GM19025 (cell line): Measurements from ENCODE around the gene CHPT1.
"Not testable (repeated sequence)": the region's sequence is repeated elsewhere in the genome, so short reads cannot be mapped to it uniquely, and the experiment has no call there.

Experiments used
- ATAC-seq: cut with Tn5 transposase; IDR thresholded peaks from one replicate; pipeline ENCODE4 v1.9.1; 2021; ENCODE audit warnings: mild to moderate bottlenecking, low read depth, moderate library complexity; ENCODE audit not compliant: unreplicated experiment

The CHPT1 gene

DNA sequence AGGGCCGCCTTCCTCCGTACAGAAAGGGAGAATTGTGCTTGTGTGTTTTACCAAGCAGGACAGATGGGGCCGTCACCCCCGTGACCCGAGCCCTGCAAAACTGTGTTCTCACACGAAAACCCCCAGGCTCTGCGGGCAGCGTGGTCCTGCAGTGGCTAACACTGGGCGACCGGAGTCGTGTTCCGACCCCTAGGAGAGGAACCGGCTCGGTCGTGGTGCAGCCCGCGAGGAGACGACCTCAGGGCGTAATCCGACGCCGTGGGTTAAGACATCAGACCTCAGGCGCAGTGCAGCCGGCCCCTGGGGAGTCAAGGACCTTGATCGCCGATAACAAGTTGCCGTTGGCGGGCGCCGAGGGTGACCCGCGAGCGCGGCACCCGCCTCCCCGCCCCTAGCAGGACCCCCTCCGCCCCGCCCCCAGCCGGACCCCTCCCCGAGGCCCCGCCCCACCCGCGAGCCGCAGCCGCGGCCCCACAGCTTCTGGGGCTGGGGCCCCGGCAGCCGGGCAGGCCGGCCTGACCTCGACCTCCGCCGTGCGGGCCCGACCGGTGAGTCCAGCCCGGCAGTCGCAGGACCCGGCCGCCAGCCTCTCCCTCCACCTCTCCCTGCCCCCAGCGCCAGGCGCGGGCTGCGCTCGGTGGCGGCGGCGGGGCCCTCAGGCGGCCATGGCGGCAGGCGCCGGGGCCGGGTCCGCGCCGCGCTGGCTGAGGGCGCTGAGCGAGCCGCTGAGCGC lies at the start of gene CHPT1:
Gene CHPT1, plus strand, starts transcription at position 444 of the 733 bp plus-strand sequence. Its CDS starts 222 bp downstream, at position 666.
- peak; percentile 71 for ATAC-seq

DNA sequence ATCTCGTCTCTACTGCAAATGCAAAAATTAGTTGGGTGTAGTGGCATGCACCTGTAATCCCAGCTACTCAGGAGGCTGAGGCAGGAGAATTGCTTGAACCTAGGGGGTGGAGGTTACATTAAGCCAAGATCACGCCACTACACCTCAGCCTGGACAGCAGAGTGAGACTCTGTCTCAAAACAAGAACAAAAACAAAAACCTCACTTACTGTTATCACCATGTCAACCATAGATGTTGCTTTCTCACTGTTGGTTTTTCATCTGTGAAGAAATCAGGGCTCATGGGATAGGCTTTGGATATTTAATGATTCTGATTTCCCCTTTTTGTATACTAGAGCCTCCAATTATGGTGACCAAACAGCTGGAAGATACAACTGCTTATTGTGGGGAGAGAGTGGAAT lies 49.7 kb upstream of the CHPT1 start:
- no peak for ATAC-seq

DNA sequence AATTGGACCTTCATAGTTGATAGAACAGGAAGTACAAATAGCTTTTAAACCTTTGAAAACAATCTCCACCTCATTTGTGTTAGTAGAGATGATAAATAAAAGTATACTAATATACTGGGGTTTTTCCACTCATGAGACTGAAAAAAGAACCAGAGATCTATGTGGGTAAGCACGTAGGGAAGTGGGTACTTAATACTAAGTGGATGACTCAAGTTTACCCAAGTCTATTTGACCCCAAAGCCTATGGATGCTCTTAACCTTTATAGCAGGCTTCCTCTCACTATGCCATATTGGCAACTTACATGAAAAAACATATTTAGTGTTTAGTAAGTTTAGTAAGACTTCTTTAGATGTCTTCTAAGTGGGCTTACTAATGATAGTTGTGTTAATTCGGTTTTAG lies 49.2 kb upstream of the CHPT1 start:
- no peak for ATAC-seq

DNA sequence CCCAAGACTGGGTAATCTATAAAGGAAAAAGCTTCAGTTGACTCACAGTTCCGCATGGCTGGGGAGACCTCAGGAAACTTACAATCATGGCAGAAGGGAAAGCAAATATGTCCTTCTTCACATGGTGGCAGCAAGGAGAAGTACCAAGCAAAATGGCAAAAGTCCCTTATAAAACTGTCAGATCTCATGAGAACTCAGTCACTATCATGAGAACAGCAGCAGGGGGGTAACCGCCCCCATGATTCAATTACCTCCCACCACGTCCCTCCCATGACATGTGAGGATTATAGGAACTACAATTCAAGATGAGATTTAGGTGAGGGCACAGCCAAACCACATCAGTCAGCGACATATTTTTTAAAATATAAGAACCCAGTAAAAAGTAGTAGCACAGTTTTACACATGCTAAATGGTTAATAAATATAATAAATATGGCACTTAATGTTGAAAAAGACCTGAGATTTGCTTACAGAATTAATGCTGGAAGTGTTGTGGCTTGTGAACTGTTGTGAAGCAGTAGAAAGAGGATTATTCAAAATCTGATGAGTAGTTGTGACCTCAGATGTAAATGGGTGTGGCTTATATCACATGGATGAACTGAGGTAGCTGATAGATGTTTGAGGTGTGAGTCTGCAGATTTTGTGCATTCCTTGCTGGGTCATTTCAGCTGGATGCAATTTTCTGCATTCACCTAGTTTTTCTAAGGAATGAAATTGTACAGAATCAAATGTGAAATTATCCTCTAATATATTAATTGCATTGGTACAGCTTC lies 46.9 kb upstream of the CHPT1 start:
- no peak for ATAC-seq

DNA sequence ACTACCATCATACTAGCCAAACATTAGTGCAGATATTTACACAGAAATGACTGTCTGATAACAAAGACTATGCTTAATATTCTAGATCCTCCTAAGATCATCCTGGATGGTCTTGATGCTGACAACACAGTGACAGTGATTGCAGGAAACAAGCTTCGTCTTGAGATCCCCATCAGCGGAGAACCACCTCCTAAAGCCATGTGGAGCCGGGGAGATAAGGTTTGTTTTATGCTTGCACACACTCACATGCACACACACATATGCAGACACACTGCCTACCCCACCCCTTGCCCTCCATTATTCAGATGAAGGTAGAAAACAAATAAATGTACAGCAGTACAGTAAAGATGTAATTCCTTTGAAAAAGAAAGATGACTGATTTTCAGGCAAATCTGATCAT lies 44.4 kb upstream of the CHPT1 start:
- ATAC-seq = no peak

DNA sequence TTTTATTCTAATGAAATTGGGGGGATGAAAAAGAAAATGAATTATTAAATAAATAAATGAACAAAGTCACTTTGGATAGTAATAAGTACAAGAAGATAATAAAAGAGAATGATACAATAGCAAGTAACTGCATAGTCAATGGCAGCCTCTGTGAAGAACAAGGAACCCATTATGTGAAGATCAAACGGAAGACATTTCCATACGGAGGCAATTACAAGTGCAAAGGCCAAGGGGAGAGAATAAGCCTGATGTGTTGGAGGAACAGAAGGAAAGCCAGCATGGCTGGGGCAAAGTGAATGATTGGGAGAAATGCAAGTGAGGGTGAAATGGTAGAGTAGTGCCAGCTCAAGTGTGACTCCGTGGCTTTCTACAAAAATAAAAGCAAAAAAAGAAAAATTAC lies 43.9 kb upstream of the CHPT1 start:
- ATAC-seq = no peak

DNA sequence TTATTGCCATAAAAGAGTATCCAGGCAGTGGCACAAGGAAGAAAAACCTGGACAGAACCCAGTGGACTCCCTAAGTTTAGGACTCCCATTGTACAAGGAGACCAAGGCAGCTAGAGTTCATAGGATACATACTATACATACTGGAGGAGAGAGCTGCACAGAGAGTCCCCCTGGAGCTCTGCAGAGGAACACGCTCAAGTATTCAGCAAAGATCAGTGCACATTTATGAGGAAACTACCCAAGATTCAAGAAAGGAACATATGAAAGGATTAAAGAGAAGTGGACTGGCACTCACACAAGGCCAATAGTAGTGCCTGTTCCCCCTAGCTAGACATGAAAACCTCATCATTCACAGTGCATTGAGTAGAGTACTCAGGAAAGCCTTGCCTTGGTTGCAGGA lies 43.0 kb upstream of the CHPT1 start:
- no peak for ATAC-seq

DNA sequence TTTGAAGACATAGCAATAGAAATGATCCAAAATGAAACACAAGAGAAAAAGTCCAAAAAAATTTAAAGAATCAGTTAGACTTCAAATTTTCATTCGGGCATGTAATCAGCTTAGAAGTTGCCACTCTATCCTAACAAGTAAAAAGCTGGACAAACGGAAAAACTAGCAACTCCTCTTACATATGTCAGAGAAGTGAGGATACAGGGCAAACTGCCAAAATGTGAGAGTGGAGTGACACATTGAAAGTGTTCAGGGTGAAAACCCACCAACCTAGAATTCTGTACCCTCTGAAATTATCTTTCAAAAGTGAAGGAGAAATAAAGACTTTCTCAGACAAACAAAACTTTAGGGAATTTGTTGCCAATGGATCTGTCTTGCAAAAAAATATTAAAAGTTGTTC lies 42.0 kb upstream of the CHPT1 start:
- ATAC-seq = no peak

DNA sequence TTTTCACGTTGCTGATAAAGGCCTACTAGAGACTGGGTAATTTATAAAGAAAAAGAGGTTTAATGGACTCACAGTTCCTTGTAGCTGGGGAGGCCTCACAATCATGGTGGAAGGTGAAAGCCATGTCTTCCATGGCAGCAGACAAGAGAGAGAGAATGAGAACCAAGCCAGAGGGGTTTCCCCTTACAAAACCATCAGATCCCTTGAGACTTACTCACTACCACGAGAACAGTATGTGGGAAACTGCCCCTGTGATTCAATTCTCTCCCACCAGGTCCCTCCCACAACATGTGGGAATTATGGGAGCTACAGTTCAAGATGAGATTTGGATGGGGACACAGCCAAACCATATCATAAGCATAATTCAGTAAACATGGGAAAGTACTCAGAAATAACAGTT lies 36.8 kb upstream of the CHPT1 start:
- ATAC-seq = not testable (repeated sequence)

DNA sequence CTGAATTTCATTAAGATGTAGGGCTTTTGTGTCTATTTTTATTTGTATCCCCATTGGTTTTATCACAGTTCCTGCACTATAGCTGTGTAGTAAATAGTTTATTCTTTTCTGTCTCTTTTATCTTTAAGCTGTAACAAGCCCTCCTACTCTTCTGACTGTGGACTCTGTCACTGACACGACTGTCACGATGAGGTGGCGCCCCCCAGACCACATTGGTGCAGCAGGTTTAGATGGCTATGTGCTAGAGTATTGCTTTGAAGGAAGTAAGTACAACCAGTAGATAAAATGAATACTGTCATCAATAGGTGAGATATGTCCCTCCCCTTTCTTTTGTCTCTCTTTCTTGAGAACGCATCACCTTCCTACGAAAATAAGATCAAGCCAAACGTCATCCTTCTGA lies 34.1 kb upstream of the CHPT1 start:
- ATAC-seq = no peak

DNA sequence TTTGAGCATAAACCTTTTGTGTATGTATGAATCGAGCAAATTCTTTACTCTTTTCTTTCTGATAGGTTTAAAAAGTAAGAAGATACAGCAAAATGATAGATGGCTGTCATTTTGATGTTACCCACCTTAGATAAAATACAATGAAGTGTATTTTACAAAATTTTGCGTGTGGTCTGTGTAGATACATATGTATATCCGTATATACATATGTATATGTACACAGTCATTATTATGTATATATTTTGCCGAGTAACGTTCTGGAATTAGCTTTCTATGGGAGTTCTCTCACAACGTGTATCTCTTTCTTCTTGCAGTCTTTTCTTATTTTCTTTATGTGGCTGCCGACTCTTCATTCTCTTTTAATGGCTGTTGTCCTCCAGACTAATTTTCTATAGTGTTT lies 32.4 kb upstream of the CHPT1 start:
- ATAC-seq = no peak

DNA sequence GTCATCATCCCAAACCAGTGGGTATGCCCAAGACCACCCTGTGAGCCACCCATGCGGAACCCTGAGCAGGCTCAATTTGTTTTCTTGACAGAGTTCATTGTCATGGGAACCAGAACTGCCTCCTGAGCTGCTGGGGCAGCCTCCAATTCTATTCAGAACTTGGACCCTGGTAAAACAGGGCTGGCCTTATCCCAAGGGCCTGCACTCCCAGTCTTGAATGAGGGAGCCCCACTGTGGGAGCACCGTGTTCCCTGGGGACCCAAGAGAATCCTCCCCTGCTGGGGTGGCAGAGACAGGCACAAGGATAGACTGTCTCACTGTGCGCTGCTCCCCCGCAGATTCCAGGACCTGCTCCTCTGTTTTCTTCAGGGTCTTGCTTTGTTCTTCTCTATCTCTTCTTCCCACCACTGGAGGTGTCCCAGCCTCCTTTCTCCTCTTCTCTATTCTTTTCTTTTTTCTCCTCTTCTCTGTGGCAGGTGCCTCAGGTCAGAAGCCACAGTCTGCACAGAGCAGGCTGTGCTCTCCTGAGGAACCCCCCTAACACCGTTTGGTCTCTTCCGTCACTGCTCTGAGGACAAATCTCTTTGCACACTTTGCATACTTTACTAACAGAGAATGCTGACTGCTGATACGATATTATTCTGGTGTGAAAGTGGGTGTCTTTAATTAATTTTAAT lies 31.2 kb upstream of the CHPT1 start:
- ATAC-seq = no peak

DNA sequence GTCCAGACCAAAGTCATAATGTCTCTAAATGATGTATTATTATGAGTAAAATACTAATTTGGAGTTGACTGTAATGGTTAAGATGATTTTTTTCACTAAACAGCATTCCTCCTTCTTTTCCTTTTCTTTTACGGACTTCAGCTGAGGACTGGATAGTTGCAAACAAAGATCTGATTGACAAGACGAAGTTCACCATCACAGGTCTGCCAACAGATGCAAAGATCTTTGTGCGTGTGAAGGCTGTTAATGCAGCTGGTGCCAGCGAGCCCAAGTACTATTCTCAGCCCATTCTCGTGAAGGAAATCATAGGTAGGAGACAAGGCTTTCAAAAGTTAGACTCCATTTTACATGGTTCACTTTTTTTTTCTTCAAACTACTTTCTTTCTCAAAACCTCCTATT lies 29.8 kb upstream of the CHPT1 start:
- ATAC-seq = no peak

DNA sequence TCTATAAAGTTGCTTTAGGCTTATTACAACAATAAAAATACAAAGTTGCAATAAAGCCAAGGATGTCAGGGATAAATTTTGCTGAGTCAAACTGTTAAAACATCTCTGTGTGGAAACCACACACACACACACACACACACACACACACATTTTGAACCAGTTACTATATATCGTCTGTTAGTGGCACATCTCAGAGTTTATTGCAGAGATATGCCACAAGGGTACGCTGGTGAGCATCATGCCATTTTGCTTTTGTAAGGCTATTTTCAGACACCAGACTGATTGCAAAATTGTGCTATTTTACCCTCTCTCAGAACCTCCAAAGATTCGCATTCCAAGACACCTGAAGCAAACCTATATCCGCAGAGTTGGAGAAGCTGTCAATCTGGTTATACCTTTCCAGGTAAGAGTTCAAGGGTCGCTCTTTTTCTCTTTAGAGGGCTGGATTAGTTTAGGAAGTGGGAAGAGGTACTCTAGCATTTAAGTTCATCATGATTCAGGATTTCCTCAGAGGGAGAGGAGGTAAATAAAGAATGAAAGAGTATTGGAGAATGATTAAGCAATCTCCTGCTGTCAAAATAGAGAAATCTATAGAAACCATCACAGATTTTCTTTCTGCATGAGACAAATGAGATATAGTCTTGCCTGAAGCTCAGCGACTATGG lies 27.3 kb upstream of the CHPT1 start:
- no peak for ATAC-seq

DNA sequence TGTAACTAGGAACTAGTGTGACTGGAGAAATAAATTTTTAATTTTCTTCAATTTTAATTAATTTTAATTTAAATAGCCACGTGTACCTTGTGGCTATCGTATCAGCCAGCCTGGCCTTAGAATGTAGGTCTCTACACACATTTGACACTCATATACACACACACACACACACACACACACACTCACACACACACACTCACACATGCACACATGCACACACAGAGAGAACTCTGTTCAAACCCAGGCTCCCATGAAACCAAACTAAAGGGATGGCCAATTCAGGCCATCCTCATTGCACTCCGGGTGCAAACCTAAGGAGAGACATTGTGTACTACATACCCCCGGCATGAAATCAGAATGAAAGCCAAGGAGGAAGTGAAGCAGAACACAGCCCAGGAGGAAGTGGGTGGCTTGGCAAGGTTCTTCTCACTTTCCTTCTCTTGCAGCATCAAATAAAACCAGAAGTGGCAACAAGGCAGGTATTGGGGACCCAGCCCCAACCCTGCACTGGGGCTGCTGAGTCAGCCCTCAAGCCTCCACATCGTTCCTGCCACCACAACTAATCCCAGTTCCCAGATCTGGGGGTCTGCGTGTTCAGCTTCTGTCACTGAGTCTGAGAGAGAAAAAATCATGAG lies 26.2 kb upstream of the CHPT1 start:
- no peak for ATAC-seq

DNA sequence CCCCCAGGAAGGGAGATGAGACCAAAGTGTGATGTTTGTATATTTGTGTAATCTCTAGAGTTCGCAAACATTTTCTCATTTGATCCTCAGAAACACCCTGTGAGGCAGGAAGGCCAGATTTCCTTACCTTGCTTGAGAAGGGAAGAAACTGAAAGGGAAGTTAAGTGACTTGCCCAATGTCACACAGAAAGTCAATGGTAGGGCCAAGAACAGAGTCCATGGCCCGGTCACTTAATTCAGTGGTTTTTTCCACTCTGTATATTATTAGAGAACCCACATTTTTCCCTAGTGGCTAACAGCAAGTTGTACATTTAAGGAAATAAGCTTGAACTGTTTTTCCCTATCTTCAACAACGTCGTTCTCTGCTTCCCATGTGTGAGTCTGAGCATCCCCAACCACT lies 25.6 kb upstream of the CHPT1 start:
- no peak for ATAC-seq

DNA sequence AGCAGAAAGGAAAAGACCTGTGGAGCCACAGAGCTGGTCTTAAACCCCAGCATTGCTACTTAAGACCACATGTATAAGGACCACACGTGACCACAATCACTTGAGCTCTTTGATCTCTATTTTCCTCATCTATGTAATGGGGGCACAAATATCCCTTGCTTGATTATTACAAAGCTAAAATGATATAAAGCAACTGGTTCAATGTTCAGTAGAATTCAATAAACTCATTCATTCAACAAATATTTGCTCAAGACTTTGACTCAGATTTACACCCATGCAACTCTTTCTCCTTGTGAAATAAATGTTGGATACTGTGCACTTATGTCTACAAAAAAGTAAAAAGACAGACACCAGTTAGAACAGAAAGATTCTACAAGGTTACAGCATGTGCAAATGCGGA lies 21.9 kb upstream of the CHPT1 start:
- no peak for ATAC-seq

DNA sequence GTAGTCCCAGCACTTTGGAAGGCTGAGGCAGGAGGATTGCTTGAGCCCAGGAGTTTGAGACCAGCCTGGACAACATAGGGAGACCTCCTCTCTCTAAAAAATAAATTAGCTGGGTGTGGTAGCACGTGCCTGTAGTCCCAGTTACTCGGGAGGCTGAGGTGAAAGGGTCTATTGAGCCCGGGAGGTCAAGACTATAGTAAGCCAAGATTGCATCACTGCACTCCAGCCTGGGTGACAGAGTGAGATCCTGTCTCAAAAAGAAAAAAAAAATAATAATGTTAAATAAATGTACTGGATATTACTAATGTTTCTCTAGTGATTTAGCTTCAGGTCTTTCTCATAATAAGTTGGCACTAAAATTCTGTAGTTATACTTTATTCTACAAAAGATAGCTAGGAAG lies 20.9 kb upstream of the CHPT1 start:
- ATAC-seq = not testable (repeated sequence)

DNA sequence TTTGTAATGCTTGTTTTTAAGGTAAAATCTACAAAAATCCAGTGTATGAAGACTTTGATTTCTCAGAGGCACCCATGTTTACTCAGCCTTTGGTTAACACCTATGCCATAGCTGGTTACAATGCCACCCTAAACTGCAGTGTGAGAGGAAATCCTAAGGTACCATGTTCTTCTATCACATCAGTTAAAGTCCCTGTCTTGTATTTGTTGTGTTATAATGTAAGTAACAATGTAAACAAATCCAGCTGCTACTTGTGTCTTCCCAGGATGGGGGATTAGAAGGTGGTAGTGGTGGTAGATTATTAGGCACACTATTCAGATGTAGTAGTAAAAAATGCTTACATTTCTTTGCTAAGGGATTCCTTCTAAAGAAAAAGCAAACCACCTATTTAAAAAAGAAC lies 19.4 kb upstream of the CHPT1 start:
- no peak for ATAC-seq

DNA sequence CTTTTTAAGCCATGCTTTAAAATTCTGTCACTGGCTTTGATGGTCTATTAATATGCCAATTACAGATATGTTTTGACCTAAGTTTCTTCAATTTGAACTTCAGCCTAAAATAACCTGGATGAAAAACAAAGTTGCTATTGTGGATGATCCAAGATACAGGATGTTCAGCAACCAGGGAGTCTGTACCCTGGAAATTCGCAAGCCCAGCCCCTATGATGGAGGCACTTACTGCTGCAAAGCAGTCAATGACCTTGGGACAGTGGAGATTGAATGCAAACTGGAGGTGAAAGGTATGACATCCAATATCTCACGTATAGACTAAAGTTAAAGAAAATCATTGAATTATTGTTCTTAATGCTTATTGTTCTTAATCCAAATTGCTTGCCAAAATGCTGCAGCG lies 17.2 kb upstream of the CHPT1 start:
- no peak for ATAC-seq

DNA sequence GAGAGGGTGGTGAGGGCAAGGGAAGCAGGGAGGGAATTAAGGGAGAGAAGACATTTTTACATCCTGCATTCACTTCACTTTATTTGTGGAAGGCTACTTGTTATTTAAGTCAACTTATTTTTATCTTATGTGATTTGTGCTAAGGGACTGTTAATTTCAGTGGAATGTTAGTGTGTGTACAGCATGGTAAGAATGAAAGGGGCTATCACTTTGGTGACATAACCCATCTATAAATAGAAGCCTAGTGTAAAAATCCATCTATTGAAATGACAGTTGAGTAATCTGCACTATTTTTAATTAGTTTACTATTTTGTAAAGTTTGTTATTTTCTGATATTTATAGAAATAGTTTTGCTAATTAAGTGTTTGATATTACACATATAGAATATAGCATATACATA lies 16.8 kb upstream of the CHPT1 start:
- no peak for ATAC-seq
